GM19324 (cell line): ENCODE measurements around the gene EHMT1.
"Not testable (repeated sequence)": the region's sequence is repeated elsewhere in the genome, so short reads cannot be mapped to it uniquely, and the experiment has no call there.

Source experiments
- ATAC-seq: cut with Tn5 transposase; IDR thresholded peaks from one replicate; pipeline ENCODE4 v1.9.1; 2021; ENCODE audit warnings: mild to moderate bottlenecking, moderate library complexity; ENCODE audit not compliant: unreplicated experiment, low FRiP score

The EHMT1 gene

DNA sequence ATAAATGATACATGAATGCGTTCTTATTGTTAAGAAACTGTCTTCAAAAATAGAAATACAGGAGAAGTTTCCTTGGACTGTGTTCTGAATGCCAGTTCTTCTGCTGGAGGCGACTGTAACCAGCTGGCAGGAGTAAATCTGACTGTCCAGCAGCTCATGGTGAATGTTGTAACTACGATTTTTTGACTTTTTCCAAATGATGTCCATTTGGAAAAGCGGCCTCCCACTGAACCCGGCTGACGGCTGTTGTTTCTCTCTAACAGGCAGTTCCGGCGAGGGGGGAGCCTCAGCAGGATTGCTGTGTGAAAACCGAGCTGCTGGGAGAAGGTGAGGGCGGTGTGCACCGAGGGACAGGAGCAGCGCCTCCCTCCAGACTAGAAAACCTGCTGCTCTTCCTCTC lies 91.9 kb downstream of the EHMT1 start:
- no peak for ATAC-seq

DNA sequence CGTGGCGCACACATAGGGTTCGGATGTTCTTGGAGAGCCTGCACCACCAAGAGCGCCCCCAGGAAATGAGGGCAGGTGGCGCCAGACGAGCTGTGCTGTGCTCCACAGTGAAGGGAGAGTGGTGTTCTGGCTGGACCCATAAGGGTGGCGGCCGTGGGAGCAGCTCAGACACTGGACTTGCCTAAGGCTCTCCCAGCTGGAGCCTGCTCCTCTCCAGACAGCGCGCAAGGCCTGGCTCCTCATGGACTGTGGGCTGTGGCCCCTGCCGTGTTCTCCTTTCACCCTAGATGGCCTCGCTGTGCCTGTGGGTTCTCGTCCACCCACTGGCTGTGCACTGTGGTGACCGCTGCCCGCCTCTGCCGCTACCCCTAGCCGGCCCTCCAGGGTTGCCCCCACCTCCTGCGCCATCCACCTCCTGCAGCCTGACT lies 92.9 kb downstream of the EHMT1 start:
- no peak for ATAC-seq

DNA sequence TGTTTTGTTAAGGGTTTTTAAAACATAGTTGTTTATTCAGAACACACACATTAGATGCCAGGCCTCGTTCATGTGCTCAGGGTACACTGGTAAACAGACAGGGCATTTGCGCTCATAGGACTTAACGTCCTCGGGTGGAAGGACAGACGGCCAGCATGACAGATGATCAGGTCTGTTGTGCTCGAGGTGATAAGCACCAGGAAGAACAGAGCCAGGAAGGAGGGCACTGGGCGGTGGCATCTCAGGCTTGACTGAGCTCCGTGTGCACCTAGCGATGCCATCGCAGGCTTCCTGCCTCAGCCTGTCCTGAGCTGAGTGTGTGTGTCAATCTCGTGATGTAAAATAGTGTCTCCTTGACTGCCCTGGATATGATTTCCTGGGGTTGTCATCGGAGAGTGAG lies 96.5 kb downstream of the EHMT1 start:
- no peak for ATAC-seq

DNA sequence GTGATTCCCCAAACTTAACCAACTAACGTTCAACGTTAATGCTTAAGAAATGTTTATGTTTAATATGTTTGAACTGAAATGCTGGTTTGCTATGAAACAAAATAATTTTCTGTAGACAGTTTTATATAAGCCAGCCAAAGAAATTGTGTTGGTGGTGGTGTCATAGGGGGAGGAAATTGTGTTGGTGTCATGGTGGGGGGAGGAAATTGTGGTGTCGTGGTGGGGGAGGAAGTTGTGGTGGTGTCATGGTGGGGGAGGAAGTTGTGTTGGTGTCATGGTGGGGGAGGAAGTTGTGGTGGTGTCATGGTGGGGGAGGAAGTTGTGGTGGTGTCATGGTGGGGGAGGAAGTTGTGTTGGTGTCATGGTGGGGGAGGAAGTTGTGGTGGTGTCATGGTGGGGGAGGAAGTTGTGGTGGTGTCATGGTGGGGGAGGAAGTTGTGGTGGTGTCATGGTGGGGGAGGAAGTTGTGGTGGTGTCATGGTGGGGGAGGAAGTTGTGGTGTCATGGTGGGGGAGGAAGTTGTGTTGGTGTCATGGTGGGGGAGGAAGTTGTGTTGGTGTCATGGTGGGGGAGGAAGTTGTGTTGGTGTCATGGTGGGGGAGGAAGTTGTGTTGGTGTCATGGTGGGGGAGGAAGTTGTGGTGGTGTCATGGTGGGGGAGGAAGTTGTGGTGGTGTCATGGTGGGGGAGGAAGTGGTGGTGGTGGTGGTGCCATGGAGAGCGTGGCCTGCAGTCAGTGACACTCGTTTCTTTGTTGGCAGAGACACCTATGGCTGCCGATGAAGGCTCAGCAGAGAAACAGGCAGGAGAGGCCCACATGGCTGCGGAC lies 97.3 kb downstream of the EHMT1 start:
- not testable (repeated sequence) for ATAC-seq

DNA sequence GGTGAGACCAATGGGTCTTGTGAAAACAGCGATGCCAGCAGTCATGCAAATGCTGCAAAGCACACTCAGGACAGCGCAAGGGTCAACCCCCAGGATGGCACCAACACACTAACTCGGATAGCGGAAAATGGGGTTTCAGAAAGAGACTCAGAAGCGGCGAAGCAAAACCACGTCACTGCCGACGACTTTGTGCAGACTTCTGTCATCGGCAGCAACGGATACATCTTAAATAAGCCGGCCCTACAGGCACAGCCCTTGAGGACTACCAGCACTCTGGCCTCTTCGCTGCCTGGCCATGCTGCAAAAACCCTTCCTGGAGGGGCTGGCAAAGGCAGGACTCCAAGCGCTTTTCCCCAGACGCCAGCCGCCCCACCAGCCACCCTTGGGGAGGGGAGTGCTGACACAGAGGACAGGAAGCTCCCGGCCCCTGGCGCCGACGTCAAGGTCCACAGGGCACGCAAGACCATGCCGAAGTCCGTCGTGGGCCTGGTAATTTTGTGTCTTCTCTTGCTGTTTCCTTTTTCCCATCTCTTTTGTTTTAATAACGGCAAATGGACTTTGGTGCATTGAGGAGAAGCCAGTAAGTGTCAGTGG lies 98.0 kb downstream of the EHMT1 start:
- ATAC-seq: no peak

DNA sequence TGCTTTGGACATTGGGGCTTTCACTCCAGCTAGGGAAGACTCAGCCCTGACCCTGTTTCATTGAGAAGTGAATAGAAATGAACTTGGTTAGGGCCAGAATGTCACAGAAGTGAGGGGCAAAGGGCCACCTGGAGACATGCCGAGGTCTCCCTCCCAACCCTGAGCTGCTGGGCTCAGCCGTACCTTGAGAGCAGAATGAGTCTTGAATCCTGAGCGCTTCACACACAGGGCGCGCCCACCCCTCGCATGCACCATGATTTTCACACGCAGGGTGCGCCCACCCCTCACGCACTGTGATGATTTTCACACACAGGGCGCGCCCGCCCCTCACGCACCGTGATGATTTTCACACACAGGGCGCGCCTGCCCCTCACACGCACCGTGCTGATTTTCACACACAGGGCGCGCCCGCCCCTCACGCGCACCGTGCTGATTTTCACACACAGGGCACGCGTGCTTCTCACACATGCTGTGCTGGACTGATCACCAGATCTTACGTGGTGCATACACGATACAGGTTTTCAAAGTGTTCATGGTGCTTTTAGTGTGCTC lies 99.0 kb downstream of the EHMT1 start:
- ATAC-seq: no peak

DNA sequence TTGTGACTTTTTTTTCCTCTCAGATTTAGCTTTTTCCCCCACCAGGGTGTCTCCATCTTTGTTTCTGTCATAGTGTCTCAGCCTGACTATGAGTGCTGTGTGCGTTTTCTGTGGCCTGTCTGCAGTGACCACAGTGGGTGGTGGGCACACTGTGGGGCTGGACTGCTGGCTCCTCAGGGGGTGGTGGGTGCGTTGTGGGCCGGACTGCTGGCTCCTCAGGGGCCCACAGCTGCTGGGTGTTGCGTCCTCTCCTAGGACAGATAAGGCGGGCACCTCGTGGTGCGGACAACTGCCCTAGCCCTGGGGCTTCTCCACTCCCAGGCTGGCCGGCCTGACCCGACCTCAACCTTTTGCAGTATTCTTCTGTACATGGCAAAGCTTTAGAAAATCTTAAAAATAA lies 100.4 kb downstream of the EHMT1 start:
- ATAC-seq: no peak

DNA sequence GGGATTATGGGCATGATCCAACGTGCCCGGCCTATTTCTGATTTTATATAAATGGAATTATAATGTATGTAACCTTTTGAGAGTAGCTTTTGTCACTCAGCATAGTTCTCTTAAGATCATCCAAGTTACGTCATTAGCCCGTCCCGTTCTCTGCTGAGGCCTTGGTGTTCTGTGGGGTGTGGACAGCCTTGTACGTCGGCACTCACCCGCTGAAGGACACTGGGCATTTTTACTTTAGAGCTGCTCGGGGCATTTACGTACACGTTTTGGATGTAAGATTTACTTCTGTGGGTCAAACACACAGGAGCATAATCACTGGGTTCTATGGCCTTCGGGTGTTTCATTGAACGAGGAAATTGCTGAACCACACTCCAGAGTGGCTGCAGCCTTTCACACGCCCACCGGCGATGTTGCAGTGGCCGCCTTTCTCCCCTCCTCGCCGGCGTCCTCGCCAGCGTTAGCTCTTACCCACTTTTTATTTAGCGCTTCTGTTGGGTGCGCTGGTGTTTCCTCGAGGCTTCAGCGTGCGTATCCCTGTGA lies 101.8 kb downstream of the EHMT1 start:
- no peak for ATAC-seq

DNA sequence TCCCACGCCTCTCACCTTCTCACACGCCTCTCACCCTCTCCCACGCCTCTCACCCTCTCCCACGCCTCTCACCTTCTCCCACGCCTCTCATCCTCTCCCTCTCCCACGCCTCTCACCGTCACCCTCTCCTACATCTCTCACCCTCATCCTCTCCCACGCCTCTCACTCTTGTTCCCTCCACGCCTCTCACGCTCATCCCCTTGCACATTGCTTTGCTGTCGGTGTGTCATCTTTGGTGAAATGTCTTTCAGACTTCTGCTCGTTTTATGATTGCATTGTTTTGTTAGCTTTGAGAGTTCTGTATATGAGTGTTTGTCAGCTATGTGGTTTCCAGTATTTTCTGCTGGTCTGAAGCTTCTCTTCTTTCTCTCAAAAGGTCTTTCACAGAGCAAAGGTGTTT lies 102.7 kb downstream of the EHMT1 start:
- no peak for ATAC-seq

DNA sequence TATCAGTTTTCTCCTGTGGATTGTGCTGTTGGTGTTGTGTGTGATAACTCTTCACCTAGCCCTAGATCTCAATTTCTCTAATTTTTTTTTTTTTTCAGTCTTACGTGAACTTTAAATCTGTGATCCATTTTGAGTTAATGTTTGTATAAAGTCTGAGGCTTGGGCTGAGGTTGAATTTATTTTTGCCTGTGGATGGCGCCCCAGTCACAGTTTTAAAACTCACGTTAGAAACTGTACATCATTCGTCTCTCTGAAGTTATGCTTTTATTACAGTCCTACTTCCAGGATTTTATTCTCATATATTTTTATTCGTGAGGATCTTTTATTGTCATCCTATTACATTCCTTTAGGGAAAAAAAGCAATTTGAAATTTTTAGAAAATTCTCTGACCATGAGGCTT lies 103.1 kb downstream of the EHMT1 start:
- no peak for ATAC-seq

DNA sequence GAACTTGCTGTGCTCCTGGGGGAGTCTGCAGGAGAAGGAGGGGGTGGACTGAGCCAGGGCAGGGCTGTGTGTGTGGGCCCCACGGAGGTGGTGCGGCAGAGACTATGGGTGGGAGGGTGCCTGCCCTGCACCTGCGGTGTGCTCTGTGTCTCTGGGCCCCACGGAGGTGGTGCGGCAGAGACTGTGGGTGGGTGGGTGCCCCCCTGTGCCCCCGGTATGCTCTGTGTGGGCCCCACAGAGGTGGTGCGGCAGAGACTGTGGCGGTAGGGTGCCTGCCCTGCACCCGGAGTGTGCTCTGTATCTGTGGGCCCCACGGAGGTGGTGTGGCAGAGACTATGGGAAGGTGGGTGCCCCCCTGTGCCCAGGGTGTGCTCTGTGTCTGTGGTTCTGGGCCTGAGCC lies 103.7 kb downstream of the EHMT1 start:
- no peak for ATAC-seq

DNA sequence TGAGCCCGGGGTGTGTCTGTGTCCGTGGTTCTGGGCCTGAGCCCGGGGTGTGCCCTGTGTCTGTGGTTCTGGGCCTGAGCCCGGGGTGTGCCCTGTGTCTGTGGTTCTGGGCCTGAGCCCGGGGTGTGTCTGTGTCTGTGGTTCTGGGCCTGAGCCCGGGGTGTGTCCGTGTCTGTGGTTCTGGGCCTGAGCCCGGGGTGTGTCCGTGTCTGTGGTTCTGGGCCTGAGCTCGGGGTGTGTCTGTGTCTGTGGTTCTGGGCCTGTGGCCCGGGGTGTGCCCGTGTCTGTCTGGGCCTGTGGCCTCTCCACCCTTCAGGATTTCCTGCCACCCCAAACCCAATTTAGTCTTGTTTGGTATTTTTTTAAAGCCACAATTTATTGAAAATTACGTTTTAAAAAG lies 104.6 kb downstream of the EHMT1 start:
- ATAC-seq: not testable (repeated sequence)

DNA sequence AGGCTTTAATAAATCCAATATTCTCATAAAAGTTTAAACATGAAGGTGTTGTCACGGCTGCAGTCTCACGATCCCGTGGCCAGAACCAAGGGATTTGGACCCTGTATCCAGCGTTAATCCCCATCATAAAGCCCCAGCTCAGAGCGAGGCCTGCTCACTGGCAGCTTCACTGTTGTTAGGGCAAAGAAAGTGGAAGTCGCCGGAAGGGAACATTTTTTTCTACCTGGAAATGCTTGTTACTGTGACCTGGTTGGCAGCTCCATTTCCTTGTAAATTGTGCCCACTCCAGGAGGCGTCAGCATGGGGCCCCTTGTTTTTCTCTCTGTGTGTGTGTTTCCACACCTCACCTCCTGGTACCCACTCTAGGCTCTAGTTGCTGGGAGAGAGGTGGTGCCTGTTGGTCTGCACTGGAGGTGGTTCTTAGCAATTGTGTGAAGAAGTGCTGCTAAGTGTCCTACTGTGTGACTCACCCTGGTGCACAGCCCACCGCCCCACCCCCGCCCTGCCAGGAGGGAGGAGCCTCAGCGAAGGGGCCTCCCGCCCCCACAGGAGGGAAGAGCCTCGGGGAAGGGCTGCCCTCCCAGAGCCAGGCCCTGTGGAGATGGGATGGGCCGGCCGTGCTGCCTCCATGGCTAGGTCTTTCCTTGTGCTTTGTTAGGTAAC lies 105.1 kb downstream of the EHMT1 start:
- ATAC-seq: no peak

DNA sequence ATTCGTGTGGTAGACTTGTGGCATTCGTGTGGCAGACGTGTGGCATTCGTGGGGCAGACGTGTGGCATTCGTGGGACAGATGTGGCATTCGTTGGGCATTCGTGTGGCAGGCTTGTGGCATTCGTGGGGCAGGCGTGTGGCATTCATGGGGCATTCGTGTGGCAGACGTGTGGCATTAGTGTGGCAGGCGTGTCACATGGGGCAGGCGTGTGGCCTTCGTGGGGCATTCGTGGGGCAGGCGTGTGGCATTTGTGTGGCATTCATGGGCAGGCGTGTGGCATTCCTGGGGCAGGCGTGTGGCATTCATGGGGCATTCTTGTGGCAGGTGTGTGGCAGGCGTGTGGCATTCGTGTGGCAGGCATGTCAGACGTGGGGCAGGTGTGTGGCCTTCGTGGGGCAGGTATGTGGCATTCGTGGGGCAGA lies 106.0 kb downstream of the EHMT1 start:
- ATAC-seq: no peak

DNA sequence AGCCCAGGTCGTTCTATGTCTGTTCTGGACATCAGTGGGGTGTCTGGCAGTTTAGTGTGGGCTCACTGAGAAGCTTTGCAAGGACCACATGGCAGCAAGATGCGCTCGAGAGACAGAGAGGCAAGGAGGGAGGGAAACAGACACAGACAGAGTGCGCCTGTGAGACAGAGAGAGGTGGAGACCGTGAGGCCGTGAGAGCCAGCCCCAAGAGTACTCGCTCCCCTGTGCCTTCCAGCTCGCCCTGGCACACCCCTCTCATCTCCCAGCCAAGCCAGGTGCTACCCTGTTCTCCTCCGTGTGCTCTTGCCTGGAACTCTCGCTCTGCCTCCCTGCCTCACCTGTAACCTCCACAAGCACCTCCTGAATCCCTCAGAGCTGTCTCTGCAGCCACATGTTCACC lies 106.8 kb downstream of the EHMT1 start:
- ATAC-seq: no peak

DNA sequence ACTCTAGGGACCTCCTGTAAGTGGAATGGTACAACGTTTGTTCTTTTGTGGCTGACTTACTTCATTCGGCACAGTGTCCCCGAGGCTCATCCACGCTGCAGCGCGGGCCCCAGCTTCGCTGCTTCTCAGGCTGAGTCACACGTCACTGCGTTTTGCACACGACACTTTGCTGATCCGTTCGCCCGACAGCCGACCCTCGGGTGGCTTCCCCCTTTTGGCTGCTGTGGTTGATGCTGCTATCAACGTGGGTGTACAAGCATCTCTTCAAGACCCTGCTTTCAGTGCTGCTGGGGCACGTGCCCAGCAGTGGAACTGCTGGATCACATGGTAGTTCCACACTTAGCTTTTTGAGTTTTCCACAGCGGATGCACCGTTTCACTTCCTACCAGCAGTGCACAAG lies 107.5 kb downstream of the EHMT1 start:
- ATAC-seq: peak; percentile 56

DNA sequence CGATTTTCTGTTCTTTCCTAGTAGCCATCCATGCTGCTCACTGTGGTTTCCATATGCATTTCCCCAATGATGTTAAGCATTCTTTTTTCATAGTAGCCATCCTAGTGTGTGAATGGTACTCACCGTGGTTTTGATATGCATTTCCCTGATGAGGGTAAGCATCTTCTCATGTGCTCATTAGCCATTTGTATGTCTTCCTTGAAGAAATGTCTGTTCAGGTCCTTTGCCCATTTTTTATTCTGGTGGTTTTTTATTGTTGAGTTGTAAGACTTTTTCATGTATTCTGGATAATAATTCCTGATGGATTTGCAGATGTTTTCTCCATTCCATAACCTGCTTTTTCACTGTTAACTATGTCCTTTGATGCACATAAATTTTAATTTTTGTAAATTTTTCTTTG lies 108.0 kb downstream of the EHMT1 start:
- ATAC-seq: no peak

DNA sequence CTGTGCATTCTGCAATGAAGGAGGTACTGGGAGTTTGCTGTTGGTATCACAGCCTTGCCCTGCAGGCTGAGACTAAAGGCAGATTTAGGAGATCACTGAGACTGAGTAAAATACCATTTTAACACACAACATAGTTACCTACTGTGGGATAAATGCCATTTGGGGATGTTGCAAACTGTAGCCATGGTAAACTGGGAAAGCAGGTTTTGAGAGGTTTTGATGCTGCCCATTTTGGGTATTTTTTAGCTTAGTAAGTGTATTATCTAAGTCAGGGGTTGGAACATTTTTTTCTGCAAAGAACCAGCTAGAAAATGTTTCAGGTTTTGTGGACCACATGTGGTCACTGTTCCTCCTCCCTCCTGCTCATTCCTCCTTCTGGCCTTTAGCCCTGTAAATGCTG lies 108.9 kb downstream of the EHMT1 start:
- ATAC-seq: no peak

DNA sequence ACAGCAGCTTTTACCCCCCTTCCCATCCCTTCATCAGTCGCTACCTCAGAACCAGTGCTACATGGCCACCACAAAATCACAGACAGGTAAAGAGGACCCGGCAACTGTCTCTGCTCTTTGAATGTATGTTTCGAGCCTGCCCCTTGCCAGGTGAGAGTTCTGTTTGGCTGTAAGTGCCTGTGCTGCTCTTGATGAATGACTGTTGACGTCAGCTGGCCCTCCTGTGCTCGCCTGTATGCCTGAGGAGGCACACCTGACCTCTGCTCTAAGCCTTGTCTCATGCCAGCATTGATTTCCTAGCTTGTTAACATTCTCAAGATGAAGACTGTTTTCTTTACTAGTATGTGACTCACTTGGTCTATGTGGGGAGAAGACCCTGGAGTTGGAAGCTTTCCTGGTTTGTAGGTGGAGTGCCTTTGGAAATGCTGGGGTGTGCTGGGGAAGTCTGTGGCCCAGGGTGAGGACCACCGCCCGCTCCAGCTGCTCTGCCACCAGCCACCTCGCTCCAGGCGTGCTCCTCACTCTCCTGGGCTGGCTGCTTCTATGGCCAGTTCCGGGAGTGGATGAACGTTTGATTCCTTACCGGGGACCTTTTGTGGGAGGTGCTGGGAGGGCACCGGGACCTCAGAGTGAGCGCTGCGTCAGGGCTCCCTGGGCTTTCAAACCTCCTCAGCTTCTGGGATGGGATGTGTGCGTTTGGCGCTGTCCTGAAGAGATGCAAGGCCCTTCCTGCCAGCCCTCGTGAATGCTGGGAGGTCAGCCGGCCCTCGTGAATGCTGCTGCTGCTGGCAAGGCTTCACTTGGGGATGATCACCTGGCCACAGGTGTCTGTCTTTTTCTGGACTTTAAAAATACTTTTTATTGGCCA lies 109.9 kb downstream of the EHMT1 start:
- ATAC-seq: no peak

DNA sequence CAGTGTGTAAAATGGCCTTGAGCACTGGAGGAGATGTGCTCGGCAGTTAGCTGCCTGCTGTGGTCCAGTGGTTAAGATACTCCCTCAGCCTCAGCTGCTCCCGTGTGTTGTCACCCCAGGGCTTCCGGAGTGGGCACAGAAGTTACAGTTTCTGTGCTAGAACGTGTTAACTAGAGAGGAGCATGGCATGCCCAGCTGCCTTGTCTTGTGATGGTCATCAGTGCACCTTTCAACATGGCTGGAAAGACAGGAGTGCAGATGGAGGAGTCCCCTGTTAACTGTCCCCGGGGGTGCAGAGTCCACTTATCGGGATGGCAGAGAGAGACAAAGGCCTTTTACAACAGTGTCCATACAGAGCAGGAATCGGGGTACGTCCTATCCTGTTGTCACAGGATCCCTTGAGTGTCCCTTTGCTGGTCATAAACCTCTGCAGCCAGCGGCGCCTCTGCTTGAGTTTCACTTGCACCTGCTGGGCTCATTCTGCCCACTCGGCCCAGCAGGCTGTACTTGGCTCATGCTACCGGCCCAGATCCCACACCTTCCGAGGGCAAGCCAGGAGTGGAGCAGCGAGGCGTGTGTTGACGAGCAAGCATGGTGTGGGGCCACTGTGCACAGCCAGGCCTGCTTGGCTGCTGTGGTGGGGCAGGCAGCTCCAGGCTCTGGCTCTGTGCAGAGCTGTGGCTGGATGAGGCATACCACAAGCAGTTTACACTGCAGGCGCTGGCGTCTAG lies 112.6 kb downstream of the EHMT1 start:
- no peak for ATAC-seq
